Ecto neural progenitor cell (in vitro differentiated cells): ENCODE data around the gene PTBP1.
"Not testable (repeated sequence)": the region's sequence is repeated elsewhere in the genome, so short reads cannot be mapped to it uniquely, and the experiment has no call there.

ENCODE experiments used
- DNase-seq: peaks from one replicate; pipeline ENCODE4 v3.0.0-alpha.2; 2018; ENCODE audit warnings: low spot score

PTBP1 gene

GRCh38 chr19:810077-810855 lies 13.0 kb downstream of the PTBP1 start:
- no peak for DNase-seq

GRCh38 chr19:810883-811489 lies 13.7 kb downstream of the PTBP1 start:
- no peak for DNase-seq

GRCh38 chr19:811506-812048 lies 14.3 kb downstream of the PTBP1 start:
- DNase-seq = no peak

GRCh38 chr19:812049-812746 lies 14.9 kb downstream of the PTBP1 start:
- DNase-seq = no peak

- DNase-seq = no peak
Measured at GRCh38 chr19:812747-813218, 15.5 kb downstream of the PTBP1 start.

- DNase-seq = no peak
Measured at GRCh38 chr19:813219-814151, 16.2 kb downstream of the PTBP1 start.

- DNase-seq = no peak
Measured at GRCh38 chr19:814152-815078, 17.2 kb downstream of the PTBP1 start.

- no peak for DNase-seq
Measured at GRCh38 chr19:815079-815774, 18.0 kb downstream of the PTBP1 start.

GRCh38 chr19:815775-816499 lies 18.7 kb downstream of the PTBP1 start:
- no peak for DNase-seq

GRCh38 chr19:816500-816857 lies 19.2 kb downstream of the PTBP1 start:
- no peak for DNase-seq

- not testable (repeated sequence) for DNase-seq
Measured at GRCh38 chr19:820212-820611, 23.0 kb downstream of the PTBP1 start.

- DNase-seq = peak; percentile 71
Measured at GRCh38 chr19:821231-821824, 24.1 kb downstream of the PTBP1 start.

GRCh38 chr19:821825-822503 lies 24.7 kb downstream of the PTBP1 start, which contains the start of gene PLPPR3:
PLPPR3 (minus strand) TSS chr19:821955; CDS start chr19:821559, 396 bp downstream.
- peak; percentile 86 for DNase-seq

GRCh38 chr19:823565-824121 lies 26.4 kb downstream of the PTBP1 start:
- no peak for DNase-seq

- no peak for DNase-seq
Measured at GRCh38 chr19:824885-825284, 27.6 kb downstream of the PTBP1 start.

- DNase-seq = no peak
Measured at GRCh38 chr19:825897-826644, 28.8 kb downstream of the PTBP1 start.

- no peak for DNase-seq
Measured at GRCh38 chr19:827314-827709, 30.1 kb downstream of the PTBP1 start.
